Left lung (tissue), 10 donors: Measurements from ENCODE around the gene EIF4B. TPM values are rescaled to one million over a fixed set of nuclear protein-coding genes. Genes with fewer than 3 reads are reported as not detected.
A peak's percentile ranks its signal among the peaks of the same experiment; 100 is the strongest.

Source experiments
- ATAC-seq: fragments of 200-7000 bp; cut with Tn5 transposase; one replicate; pipeline ENCODE4 v1.9.1; 2020; ENCODE audit warnings: moderate library complexity
- DNase-seq, 4 donors: peaks; one replicate each; pipeline ENCODE4 v3.0.0-alpha.2; 2013 to 2020
- H3K27ac ChIP-seq, 2 donors: fragments of 200-600 bp; sonication (generic) in 1 of 2; one replicate each; pipeline versions ENCODE4 v1.5.0 to v1.8.0; 2020 to 2021
- H3K27me3 ChIP-seq, 2 donors: fragments of 200-600 bp; sonication (generic) in 1 of 2; one replicate each; pipeline versions ENCODE4 v1.5.0 to v1.8.0; 2020 to 2021
- H3K36me3 ChIP-seq, 2 donors: fragments of 200-600 bp; sonication (generic) in 1 of 2; one replicate each; pipeline versions ENCODE4 v1.5.0 to v1.8.0; 2020 to 2021
- H3K4me1 ChIP-seq, 2 donors: fragments of 200-600 bp; one replicate each; pipeline ENCODE4 v1.8.0; 2021
- H3K4me3 ChIP-seq, 2 donors: fragments of 200-600 bp; sonication (generic) in 1 of 2; one replicate each; pipeline versions ENCODE4 v1.5.0 to v1.8.0; 2020 to 2021; ENCODE audit warnings: mild to moderate bottlenecking in 1 of 2
- H3K9me3 ChIP-seq, 2 donors: fragments of 200-600 bp; sonication (generic) in 1 of 2; one replicate each; pipeline versions ENCODE4 v1.5.0 to v1.8.0; 2020 to 2021
- CTCF ChIP-seq, 2 donors: fragments of 200-600 bp; sonication (generic) in 1 of 2; IDR thresholded peaks; one replicate each; pipeline versions ENCODE4 v1.5.0 to v1.8.0; 2021; ENCODE audit warnings: antibody characterized with exemption in 2 of 2
- intact Hi-C, 2 donors: fragments of 100-400 bp; cut with DNase I; formaldehyde crosslinking; loops; one replicate each; pipeline versions ENCODE4 v1.11.2 to v1.14.2; 2022
- polyA plus RNA-seq, 6 donors: library from polyadenylated mRNA; unstranded; fragments of 120-200 nt; gene quantifications; one replicate each; pipeline ENCODE4 v1.2.1, GENCODE V29; 2013; ENCODE audit not compliant: insufficient read length in 6 of 6
- total RNA-seq, 2 donors: library from RNA; stranded (reverse); fragmentation: NEBNext Ultra II Directional; extraction: Animal tissue kit (Norgen Biotek cat#: 25700); gene quantifications; one replicate each; pipeline ENCODE4 v1.2.1, GENCODE V29; 2021
- donor health status: DM: no; HTN: yes; CAD: no.
- donor health status: DM: no; HTN: no; CAD: no.

Gene EIF4B
- total and polyA plus RNA-seq, 8 donors, result 326 to 581 (median 515) TPM

- Histone ChIP-seq H3K4me1 (peaks cover 37 to 46% of the 10 kb centered on the region in 2 donors), H3K4me3 (peak overlapping the region; percentile 33 to 68), H3K36me3 (peaks cover 0 to 40% of the 10 kb centered on the region in 2 donors), H3K27ac (peak overlapping the region; percentile 57 to 96), H3K9me3 (no peaks in the 10 kb centered on the region), H3K27me3 (no peaks in the 10 kb centered on the region)
- intact Hi-C loops, result no loop called here
- DNase-seq (peak; percentile 86 to 96 (median 95)), ATAC-seq (peak; percentile 76)
- TF ChIP-seq CTCF (IDR thresholded peaks at IDR 0.05), result no peak
These were observed 48.0 kb downstream of the EIF4B start for GRCh38 chr12:53054112-53054878.

- no peaks in the 10 kb centered on the region for H3K27me3 ChIP-seq
- TF ChIP-seq CTCF (IDR thresholded peaks at IDR 0.05), result no peak
- peaks cover 33 to 45% of the 10 kb centered on the region in 2 donors for H3K4me1 ChIP-seq
- no peak for ATAC-seq
- H3K36me3 ChIP-seq, result peaks cover 0 to 51% of the 10 kb centered on the region in 2 donors
- intact Hi-C loops, result no loop called here
- H3K4me3 ChIP-seq, result no peak overlapping the region
- no peak for DNase-seq
- H3K27ac ChIP-seq, result no peak overlapping the region
- H3K9me3 ChIP-seq, result no peaks in the 10 kb centered on the region
These were observed 49.4 kb downstream of the EIF4B start for GRCh38 chr12:53055471-53056266.

GRCh38 chr12:53056296-53056695 lies 50.0 kb downstream of the EIF4B start:
- Histone ChIP-seq H3K27me3 (no peaks in the 10 kb centered on the region), H3K36me3 (peaks cover 0 to 55% of the 10 kb centered on the region in 2 donors), H3K27ac (no peak overlapping the region), H3K4me1 (peaks cover 33 to 49% of the 10 kb centered on the region in 2 donors), H3K9me3 (no peaks in the 10 kb centered on the region), H3K4me3 (no peak overlapping the region)
- TF ChIP-seq CTCF (IDR thresholded peaks at IDR 0.05), result no peak
- no peak for ATAC-seq
- no peak for DNase-seq
- intact Hi-C loops, result no loop called here

GRCh38 chr12:53056901-53057300 lies 50.6 kb downstream of the EIF4B start:
- H3K4me3 ChIP-seq, result no peak overlapping the region
- no peak for DNase-seq
- no peak for TF ChIP-seq CTCF (IDR thresholded peaks at IDR 0.05)
- H3K27me3 ChIP-seq, result no peaks in the 10 kb centered on the region
- H3K36me3 ChIP-seq, result peaks cover 0 to 55% of the 10 kb centered on the region in 2 donors
- H3K9me3 ChIP-seq, result no peaks in the 10 kb centered on the region
- H3K27ac ChIP-seq, result no peak overlapping the region
- peaks cover 28 to 47% of the 10 kb centered on the region in 2 donors for H3K4me1 ChIP-seq
- no peak for ATAC-seq
- intact Hi-C loops, result no loop called here
